Panc1 (cell line): ENCODE measurements around the gene GBP3.

Experiments used
- CTCF ChIP-seq: fragments of 450-650 bp; IDR thresholded peaks from 2 replicates; pipeline ENCODE4 v1.5.1; 2017; ENCODE audit warnings: mild to moderate bottlenecking
- POLR2AphosphoS5 ChIP-seq: IDR thresholded peaks from 2 replicates; pipeline ENCODE4 v1.6.1; 2012; ENCODE audit warnings: mild to moderate bottlenecking, low read depth, low read length, moderate library complexity
- REST ChIP-seq, 2 experiments: IDR thresholded peaks; 2 replicates each; pipeline ENCODE4 v1.6.1; 2011 to 2012; ENCODE audit warnings: low read depth in 2 of 2, control low read depth in 1 of 2, low read length in 1 of 2, mild to moderate bottlenecking in 1 of 2, moderate library complexity in 1 of 2; ENCODE audit not compliant: insufficient read depth in 1 of 2
- SIN3A ChIP-seq: IDR thresholded peaks from 2 replicates; pipeline ENCODE4 v1.6.1; 2012; ENCODE audit warnings: low read depth, mild to moderate bottlenecking, low read length, moderate library complexity, borderline replicate concordance; ENCODE audit not compliant: insufficient read depth
- TCF7L2 ChIP-seq: IDR thresholded peaks from 2 replicates; pipeline ENCODE4 v1.6.1; 2011; ENCODE audit warnings: mild to moderate bottlenecking, low read depth, low read length, inconsistent platforms

- TF ChIP-seq CTCF (peak; percentile 86), REST (IDR thresholded peaks at IDR 0.05; ENCODE audit: insufficient read depth in 1 of 2, low read depth in 2 of 2, low read length in 1 of 2) (no peak), POLR2AphosphoS5 (no peak), SIN3A (no peak), TCF7L2 (no peak)
Observed at GRCh38 chr1:88983791-88984559, 38.7 kb downstream of the GBP3 start.
